Colonic mucosa (tissue), 4 donors: ENCODE results near the gene EHD2. TPM values are rescaled to one million over a fixed set of nuclear protein-coding genes. Genes with fewer than 3 reads are reported as not detected.

Source experiments
- DNase-seq: peaks from one replicate; pipeline ENCODE4 v3.0.0-alpha.2; 2020
- H3K27ac ChIP-seq: fragments of 200-600 bp; one replicate; pipeline ENCODE4 v1.8.0; 2021
- H3K27me3 ChIP-seq: fragments of 200-600 bp; one replicate; pipeline ENCODE4 v1.8.0; 2021
- H3K36me3 ChIP-seq: fragments of 200-600 bp; one replicate; pipeline ENCODE4 v1.8.0; 2021
- H3K4me1 ChIP-seq: fragments of 200-600 bp; one replicate; pipeline ENCODE4 v1.8.0; 2021; ENCODE audit warnings: mild to moderate bottlenecking
- H3K4me3 ChIP-seq: fragments of 200-600 bp; one replicate; pipeline ENCODE4 v1.8.0; 2021
- H3K9ac ChIP-seq, 2 donors: one replicate each; pipeline ENCODE4 v1.7.0; 2013; ENCODE audit warnings: control low read depth in 2 of 2, low read depth in 2 of 2, low read length in 2 of 2
- H3K9me3 ChIP-seq: fragments of 200-600 bp; one replicate; pipeline ENCODE4 v1.8.0; 2021
- intact Hi-C: fragments of 100-400 bp; cut with DNase I; formaldehyde crosslinking; loops from one replicate; pipeline ENCODE4 v1.14.1; 2022
- total RNA-seq, 2 donors: library from RNA; stranded (reverse); fragmentation: NEBNext Ultra II Directional in 1 of 2; extraction: Animal tissue kit (Norgen Biotek cat#: 25700) in 1 of 2; gene quantifications; one replicate each; pipeline ENCODE4 v1.2.1, GENCODE V29; 2021
- TF ChIP-seq, protein P1 (sequence below): fragments of 200-600 bp; IDR thresholded peaks from one replicate; pipeline ENCODE4 v1.8.0; 2022; ENCODE audit warnings: antibody characterized with exemption, mild to moderate bottlenecking
- donor health status: healthy.
- donor health status: DM: no; HTN: no; CAD: no.
- donor health status: DM: no; HTN: no; CAD: no.

EHD2 gene
- total RNA-seq, 2 donors from 2014 or later: 10.9 to 33.7 TPM

- Histone ChIP-seq H3K9ac (no peak overlapping the region), H3K9me3 (no peaks in the 10 kb centered on the region), H3K36me3 (peaks cover 27% of the 10 kb centered on the region), H3K4me3 (no peak overlapping the region), H3K4me1 (peaks cover 8% of the 10 kb centered on the region), H3K27me3 (no peaks in the 10 kb centered on the region), H3K27ac (no peak overlapping the region)
- TF ChIP-seq, protein P1, sequence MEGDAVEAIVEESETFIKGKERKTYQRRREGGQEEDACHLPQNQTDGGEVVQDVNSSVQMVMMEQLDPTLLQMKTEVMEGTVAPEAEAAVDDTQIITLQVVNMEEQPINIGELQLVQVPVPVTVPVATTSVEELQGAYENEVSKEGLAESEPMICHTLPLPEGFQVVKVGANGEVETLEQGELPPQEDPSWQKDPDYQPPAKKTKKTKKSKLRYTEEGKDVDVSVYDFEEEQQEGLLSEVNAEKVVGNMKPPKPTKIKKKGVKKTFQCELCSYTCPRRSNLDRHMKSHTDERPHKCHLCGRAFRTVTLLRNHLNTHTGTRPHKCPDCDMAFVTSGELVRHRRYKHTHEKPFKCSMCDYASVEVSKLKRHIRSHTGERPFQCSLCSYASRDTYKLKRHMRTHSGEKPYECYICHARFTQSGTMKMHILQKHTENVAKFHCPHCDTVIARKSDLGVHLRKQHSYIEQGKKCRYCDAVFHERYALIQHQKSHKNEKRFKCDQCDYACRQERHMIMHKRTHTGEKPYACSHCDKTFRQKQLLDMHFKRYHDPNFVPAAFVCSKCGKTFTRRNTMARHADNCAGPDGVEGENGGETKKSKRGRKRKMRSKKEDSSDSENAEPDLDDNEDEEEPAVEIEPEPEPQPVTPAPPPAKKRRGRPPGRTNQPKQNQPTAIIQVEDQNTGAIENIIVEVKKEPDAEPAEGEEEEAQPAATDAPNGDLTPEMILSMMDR: no peak
- no peak for DNase-seq
- intact Hi-C loops: no loop called here
Observed at GRCh38 chr19:47755762-47756626, 42.8 kb downstream of the EHD2 start.

DNA sequence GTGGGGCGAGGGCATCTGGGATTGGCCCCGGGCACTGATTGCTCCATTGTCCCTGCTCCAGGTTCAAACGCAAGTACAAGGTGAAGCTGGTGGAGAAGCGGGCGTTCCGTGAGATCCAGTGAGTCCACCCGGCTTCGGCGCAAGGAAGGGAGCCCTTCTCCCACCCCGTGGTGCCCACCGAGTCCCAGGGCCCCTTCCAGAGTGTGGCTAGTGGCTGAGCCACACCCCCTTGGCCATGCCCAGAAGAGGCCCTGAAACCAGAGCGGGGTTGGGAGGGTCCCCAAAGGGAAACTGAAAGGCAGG lies 43.4 kb downstream of the EHD2 start:
- TF ChIP-seq, protein P1: no peak
- no peak overlapping the region for H3K27ac ChIP-seq
- H3K4me3 ChIP-seq: no peak overlapping the region
- intact Hi-C loops: no loop called here
- H3K4me1 ChIP-seq: peaks cover 8% of the 10 kb centered on the region
- H3K36me3 ChIP-seq: peaks cover 27% of the 10 kb centered on the region
- no peaks in the 10 kb centered on the region for H3K27me3 ChIP-seq
- no peak for DNase-seq
- H3K9me3 ChIP-seq: no peaks in the 10 kb centered on the region
- H3K9ac ChIP-seq: peak overlapping the region in 1 of 2 donors; percentile 71

DNA sequence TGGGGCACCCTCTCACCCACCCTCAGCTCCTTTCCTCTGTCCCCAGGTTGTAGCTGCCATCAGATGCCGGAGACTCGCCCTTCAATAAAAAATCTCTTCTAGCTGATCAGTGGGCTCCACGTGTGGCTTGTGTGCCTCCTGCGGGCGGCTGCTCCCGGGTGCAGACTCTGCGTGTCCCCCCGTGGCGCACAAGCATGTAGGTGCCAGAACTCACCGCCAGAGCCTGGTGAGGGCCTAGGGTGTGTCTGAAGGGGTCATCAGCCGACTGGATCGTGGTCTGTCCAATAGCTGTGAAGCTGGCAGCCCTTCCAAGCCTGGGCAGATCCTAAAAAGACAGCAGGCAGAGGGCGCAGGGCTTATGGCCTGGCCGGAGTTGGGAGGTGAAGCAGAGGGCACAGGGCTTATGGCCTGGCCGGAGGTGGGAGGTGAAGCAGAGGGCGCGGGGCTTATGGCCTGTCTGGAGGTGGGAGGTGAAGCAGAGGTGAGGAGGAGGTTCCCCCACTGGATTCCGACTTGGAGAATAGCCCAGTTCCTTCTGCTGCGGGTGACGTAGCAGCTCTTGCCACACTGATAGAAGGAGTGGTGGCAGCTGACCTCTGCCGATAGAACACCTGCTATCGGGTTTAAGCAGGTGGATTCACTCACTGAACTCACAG lies 43.9 kb downstream of the EHD2 start:
- TF ChIP-seq, protein P1: no peak
- peak overlapping the region; percentile 73 for H3K27ac ChIP-seq
- peak; percentile 66 for DNase-seq
- H3K9me3 ChIP-seq: no peaks in the 10 kb centered on the region
- intact Hi-C loops: no loop called here
- peaks cover 8% of the 10 kb centered on the region for H3K4me1 ChIP-seq
- peaks cover 27% of the 10 kb centered on the region for H3K36me3 ChIP-seq
- no peaks in the 10 kb centered on the region for H3K27me3 ChIP-seq
- H3K9ac ChIP-seq: peak overlapping the region in 1 of 2 donors; percentile 71
- no peak overlapping the region for H3K4me3 ChIP-seq

DNA sequence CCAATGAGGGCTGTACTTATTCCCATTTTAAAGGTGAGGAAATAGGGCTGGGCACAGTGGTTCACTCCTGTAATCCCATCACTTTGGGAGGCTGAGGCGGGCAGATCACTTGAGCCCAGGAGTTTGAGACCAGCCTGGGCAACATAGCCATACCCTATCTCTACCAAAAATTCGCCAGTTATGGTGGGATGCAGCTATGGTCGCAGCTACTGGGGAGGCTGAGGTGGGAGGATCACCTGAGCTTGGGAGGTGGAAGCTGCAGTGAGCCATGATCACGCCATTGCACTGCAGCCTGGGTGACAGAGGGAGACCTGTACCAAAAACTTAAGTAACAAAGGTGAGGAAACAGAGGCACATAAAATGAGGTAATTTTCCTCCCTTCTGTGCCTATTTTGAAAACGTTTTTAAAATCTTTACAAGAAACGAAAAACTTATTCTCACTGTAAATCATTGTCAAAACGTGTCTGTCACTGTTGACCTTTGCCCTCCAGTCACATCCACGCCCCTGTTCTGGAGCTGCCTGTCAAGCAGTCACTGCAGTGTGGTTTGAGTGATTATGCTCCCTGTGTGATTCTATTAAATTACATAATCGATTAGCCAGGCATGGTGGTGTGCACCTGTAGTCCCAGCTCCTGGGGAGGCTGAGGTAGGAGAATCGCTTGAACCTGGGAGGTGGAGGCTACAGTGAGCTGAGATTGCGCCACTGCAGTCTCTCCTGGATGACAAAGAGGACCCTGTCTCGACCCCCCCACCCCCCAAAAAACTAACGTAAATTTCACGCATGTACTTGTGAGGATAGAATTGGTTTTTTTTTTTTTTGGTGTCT lies 44.6 kb downstream of the EHD2 start:
- Histone ChIP-seq H3K9me3 (no peaks in the 10 kb centered on the region), H3K27me3 (no peaks in the 10 kb centered on the region), H3K9ac (peak overlapping the region in 1 of 2 donors; percentile 71), H3K4me3 (no peak overlapping the region), H3K4me1 (peaks cover 8% of the 10 kb centered on the region), H3K36me3 (peaks cover 20% of the 10 kb centered on the region), H3K27ac (peak overlapping the region; percentile 73)
- intact Hi-C loops: no loop called here
- DNase-seq: peak; percentile 67
- TF ChIP-seq, protein P1: no peak

DNA sequence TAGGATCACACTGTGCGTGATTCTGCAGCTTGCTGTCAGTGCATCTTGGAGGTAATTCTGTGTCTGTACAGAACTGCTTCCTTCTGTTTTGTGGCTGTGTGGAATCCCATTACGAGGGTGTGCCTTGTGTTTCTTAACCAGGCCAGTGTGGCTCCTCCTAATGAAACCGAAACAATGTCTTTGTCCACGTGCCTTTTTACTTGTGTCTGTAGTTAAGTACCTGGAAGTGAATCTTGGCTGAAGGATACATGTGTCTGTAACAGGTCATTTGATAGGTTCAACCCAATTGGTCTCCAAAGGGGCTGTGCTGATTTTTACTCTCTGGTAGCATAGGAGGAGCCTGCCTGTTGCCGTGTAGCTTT lies 45.2 kb downstream of the EHD2 start:
- peaks cover 8% of the 10 kb centered on the region for H3K4me1 ChIP-seq
- TF ChIP-seq, protein P1: no peak
- no peak for DNase-seq

More for the DNA sequence above, 45.2 kb downstream of the EHD2 start:
- Histone ChIP-seq H3K36me3 (peaks cover 15% of the 10 kb centered on the region), H3K4me3 (no peak overlapping the region), H3K27ac (peak overlapping the region; percentile 73), H3K27me3 (no peaks in the 10 kb centered on the region), H3K9ac (peak overlapping the region in 1 of 2 donors; percentile 71), H3K9me3 (no peaks in the 10 kb centered on the region)
- intact Hi-C loops: no loop called here
